ENCODE data around the gene ZFHX3.

ZFHX3 gene, protein sequence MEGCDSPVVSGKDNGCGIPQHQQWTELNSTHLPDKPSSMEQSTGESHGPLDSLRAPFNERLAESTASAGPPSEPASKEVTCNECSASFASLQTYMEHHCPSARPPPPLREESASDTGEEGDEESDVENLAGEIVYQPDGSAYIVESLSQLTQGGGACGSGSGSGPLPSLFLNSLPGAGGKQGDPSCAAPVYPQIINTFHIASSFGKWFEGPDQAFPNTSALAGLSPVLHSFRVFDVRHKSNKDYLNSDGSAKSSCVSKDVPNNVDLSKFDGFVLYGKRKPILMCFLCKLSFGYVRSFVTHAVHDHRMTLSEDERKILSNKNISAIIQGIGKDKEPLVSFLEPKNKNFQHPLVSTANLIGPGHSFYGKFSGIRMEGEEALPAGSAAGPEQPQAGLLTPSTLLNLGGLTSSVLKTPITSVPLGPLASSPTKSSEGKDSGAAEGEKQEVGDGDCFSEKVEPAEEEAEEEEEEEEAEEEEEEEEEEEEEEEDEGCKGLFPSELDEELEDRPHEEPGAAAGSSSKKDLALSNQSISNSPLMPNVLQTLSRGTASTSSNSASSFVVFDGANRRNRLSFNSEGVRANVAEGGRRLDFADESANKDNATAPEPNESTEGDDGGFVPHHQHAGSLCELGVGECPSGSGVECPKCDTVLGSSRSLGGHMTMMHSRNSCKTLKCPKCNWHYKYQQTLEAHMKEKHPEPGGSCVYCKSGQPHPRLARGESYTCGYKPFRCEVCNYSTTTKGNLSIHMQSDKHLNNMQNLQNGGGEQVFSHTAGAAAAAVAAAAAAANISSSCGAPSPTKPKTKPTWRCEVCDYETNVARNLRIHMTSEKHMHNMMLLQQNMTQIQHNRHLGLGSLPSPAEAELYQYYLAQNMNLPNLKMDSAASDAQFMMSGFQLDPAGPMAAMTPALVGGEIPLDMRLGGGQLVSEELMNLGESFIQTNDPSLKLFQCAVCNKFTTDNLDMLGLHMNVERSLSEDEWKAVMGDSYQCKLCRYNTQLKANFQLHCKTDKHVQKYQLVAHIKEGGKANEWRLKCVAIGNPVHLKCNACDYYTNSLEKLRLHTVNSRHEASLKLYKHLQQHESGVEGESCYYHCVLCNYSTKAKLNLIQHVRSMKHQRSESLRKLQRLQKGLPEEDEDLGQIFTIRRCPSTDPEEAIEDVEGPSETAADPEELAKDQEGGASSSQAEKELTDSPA (N-terminal part only)

DNA sequence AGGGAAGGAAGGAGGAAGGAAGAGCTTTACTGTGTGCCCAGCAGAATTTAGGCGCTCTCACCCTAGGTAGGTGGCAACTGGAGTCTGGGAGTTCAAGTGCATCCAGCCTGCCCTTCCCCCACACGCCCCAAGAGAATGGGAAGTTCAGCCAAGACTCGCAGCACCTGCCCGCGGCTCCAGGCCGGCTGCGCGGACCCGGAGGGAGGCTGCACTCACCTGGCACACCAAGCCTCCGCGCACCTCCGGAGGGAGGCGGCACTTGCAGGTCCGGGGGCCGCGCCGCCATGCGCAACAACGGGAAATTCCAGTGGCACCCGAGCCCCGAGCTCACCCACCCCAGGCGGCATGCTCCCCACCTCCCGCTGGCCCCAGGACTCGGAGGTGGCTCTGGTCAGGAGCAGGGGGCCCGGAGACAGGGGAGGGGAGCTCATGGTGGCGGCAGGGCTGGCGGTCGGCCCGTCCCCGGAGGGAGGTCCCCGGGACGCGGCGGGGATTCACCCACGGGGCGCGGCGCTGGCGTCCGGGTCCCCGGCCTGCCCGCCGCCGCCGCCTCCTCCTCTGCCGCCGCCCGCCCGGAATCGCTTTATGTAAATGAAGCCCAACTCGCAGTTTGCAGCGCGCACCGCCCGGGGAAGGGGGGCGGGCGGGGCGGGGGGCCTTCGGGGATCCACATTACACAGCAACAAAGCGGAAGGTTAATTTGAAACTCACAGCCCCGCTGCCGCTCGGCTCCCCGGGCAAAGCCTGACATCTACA is at the start of gene ZFHX3:
ZFHX3 (minus strand) TSS at position 593 of the 756 bp plus-strand sequence. CDS start 87,983 bp downstream, outside the sequence.
- H3K36me3 ChIP-seq (ENCODE audit: insufficient read depth) = no peaks in the 10 kb centered on the region
- H4K20me1 ChIP-seq (ENCODE audit: insufficient read depth) = no peaks in the 10 kb centered on the region
- H3K4me2 ChIP-seq = peak within 1 kb of the TSS; percentile 74
- H3K79me2 ChIP-seq (ENCODE audit: insufficient read depth, low read depth) = peaks cover 10% of the 10 kb centered on the region; the same call in 1 of the 2 replicates
- peak within 1 kb of the TSS; percentile 82 for H2AFZ ChIP-seq (ENCODE audit: low read depth)
- peaks cover 27% of the 10 kb centered on the region for H3K4me1 ChIP-seq (ENCODE audit: low read depth, poor library complexity, severe bottlenecking)
- no peak within 1 kb of the TSS for H3K27ac ChIP-seq
- TF ChIP-seq, protein P1, sequence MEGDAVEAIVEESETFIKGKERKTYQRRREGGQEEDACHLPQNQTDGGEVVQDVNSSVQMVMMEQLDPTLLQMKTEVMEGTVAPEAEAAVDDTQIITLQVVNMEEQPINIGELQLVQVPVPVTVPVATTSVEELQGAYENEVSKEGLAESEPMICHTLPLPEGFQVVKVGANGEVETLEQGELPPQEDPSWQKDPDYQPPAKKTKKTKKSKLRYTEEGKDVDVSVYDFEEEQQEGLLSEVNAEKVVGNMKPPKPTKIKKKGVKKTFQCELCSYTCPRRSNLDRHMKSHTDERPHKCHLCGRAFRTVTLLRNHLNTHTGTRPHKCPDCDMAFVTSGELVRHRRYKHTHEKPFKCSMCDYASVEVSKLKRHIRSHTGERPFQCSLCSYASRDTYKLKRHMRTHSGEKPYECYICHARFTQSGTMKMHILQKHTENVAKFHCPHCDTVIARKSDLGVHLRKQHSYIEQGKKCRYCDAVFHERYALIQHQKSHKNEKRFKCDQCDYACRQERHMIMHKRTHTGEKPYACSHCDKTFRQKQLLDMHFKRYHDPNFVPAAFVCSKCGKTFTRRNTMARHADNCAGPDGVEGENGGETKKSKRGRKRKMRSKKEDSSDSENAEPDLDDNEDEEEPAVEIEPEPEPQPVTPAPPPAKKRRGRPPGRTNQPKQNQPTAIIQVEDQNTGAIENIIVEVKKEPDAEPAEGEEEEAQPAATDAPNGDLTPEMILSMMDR (conservative IDR thresholded peaks at IDR 0.05; ENCODE audit: low read depth, low read length) = no peak
- peak within 1 kb of the TSS; percentile 59; the same call in 1 of the 2 replicates for H3K9ac ChIP-seq
- H3K4me3 ChIP-seq (IDR thresholded peaks at IDR 0.05; ENCODE audit: insufficient read depth, low read depth, low read length) = no peak within 1 kb of the TSS
- H3K27me3 ChIP-seq (ENCODE audit: insufficient read depth, low read depth) = no peaks in the 10 kb centered on the region

GRCh38 chr16:73096510-73096909 is 48.6 kb upstream of the ZFHX3 start:
- H4K20me1 ChIP-seq (ENCODE audit: insufficient read depth) = no peaks in the 10 kb centered on the region

GRCh38 chr16:73095885-73096421 is 48.0 kb upstream of the ZFHX3 start:
- no peak overlapping the region for H3K9ac ChIP-seq
- H3K27ac ChIP-seq = no peak overlapping the region
- TF ChIP-seq, protein P1 (conservative IDR thresholded peaks at IDR 0.05; ENCODE audit: low read depth, low read length) = no peak
- no peak overlapping the region for H2AFZ ChIP-seq (ENCODE audit: low read depth)
- no peaks in the 10 kb centered on the region for H3K27me3 ChIP-seq (ENCODE audit: insufficient read depth, low read depth)
- no peaks in the 10 kb centered on the region for H3K36me3 ChIP-seq (ENCODE audit: insufficient read depth)
- no peaks in the 10 kb centered on the region for H3K4me1 ChIP-seq (ENCODE audit: low read depth, poor library complexity, severe bottlenecking)
- H4K20me1 ChIP-seq (ENCODE audit: insufficient read depth) = no peaks in the 10 kb centered on the region
- no peak overlapping the region for H3K4me2 ChIP-seq
- no peak overlapping the region for H3K4me3 ChIP-seq (IDR thresholded peaks at IDR 0.05; ENCODE audit: insufficient read depth, low read depth, low read length)
- H3K79me2 ChIP-seq (ENCODE audit: insufficient read depth, low read depth) = no peaks in the 10 kb centered on the region

More at GRCh38 chr16:73096510-73096909, 48.6 kb upstream of the ZFHX3 start:
- H3K4me1 ChIP-seq (ENCODE audit: low read depth, poor library complexity, severe bottlenecking) = no peaks in the 10 kb centered on the region
- no peak overlapping the region for H3K4me2 ChIP-seq
- no peak overlapping the region for H2AFZ ChIP-seq (ENCODE audit: low read depth)
- H3K4me3 ChIP-seq (IDR thresholded peaks at IDR 0.05; ENCODE audit: insufficient read depth, low read depth, low read length) = no peak overlapping the region
- no peak overlapping the region for H3K9ac ChIP-seq
- no peaks in the 10 kb centered on the region for H3K79me2 ChIP-seq (ENCODE audit: insufficient read depth, low read depth)
- no peaks in the 10 kb centered on the region for H3K27me3 ChIP-seq (ENCODE audit: insufficient read depth, low read depth)
- no peaks in the 10 kb centered on the region for H3K36me3 ChIP-seq (ENCODE audit: insufficient read depth)
- TF ChIP-seq, protein P1 (conservative IDR thresholded peaks at IDR 0.05; ENCODE audit: low read depth, low read length) = no peak
- H3K27ac ChIP-seq = no peak overlapping the region
